Embryonic facial prominence (tissue), 1 donor: ENCODE results near the gene PRKAG2.
"Not testable (repeated sequence)": the region's sequence is repeated elsewhere in the genome, so short reads cannot be mapped to it uniquely, and the experiment has no call there.

Source experiments
- DNase-seq: peaks from one replicate; pipeline ENCODE4 v3.0.0-alpha.2; 2016; ENCODE audit errors: extremely low spot score

The PRKAG2 gene

GRCh38 chr7:151518947-151519764 is 357.8 kb downstream of the PRKAG2 start:
- not testable (repeated sequence) for DNase-seq

DNA sequence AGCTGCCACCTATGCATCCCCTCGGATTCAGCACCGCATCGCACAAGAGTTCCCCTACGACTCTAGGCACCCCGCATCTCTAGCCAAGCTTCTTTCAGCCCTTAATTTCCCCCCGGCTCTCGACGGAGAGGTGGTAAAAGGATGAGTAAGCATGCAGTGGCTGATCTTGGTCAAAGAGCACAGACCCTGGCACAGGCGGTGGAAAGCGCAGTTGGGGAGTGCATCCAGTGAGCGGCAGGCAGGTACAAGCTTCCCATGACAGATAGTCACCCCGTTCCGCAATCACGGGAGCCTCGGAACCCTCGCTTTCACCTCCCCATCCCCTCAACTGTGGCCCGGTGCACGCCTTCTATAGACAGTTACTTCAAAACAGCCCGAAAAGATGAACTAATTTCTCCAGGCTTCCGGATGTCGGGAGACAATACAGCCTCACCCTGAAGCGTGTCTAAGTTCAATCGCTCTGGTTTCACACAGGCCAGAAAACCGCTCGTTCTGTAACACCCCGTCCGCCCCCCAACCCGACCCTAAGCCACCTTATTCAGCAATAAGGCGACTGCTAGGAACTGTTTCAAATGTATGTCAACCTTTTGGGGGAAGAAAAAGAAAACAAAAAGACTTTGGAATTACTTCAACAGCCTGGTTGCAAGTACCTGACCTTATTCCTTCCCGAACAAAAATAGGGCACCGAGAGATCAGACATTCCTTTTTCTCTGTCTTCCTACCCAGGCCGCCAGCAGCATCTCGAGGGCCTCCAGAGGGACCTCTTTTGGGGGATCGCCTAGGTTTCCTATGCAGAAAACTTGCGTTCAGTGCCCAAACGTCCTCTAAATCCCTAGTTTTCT is 358.6 kb downstream of the PRKAG2 start:
- no peak for DNase-seq

DNA sequence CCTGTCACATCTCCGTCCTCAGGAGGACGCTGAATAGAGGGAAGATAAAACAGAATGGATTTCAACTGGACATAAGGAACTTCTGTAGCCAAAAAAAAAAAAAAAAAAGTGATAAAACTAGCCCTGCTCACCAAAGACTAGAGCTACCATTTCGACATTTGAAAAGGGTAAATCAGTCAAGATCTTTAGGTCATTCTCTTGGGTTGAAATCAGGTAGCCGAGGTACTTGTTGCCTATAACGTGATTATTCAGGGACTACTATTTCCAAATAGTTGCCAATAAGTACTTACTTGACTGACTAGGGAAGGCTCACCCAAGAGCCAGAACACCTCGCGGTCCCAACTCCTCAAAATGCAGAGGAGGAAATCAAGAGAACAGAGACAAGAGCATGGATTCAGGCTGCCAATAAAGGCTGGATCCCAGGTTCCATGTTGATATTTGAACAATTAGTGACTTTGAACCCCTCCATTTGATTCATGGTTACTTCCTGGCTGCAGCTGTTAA is 359.3 kb downstream of the PRKAG2 start:
- DNase-seq = no peak

- DNase-seq = no peak
Measured at GRCh38 chr7:151515276-151515565, 361.7 kb downstream of the PRKAG2 start.

- no peak for DNase-seq
Measured at GRCh38 chr7:151514461-151515275, 362.2 kb downstream of the PRKAG2 start.

DNA sequence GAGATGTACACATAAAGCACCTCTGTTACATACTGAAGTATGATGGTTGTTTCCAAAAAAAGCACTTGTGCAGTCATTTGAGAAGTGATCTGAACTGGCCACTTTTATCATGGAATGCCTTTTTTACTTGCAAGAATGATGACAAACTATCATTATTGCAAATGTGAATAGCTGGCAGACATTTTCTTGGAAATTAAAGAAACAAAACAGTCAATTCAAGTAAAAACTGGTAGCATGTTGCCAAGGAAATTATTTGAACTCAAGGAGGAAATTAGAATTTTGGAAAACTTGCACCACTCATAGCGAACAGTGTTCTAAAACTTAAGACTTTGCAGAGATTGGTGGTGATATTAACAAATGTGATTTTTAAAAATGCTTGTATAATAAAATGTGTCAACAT is 363.8 kb downstream of the PRKAG2 start:
- no peak for DNase-seq

GRCh38 chr7:151512353-151512752 is 364.6 kb downstream of the PRKAG2 start:
- no peak for DNase-seq

- DNase-seq = no peak
Measured at GRCh38 chr7:151511946-151512345, 365.0 kb downstream of the PRKAG2 start.

- DNase-seq = no peak
Measured at GRCh38 chr7:151511270-151511669, 365.6 kb downstream of the PRKAG2 start.

- no peak for DNase-seq
Measured at GRCh38 chr7:151509670-151510333, 367.1 kb downstream of the PRKAG2 start.

GRCh38 chr7:151508991-151509390 is 367.9 kb downstream of the PRKAG2 start:
- no peak for DNase-seq

DNA sequence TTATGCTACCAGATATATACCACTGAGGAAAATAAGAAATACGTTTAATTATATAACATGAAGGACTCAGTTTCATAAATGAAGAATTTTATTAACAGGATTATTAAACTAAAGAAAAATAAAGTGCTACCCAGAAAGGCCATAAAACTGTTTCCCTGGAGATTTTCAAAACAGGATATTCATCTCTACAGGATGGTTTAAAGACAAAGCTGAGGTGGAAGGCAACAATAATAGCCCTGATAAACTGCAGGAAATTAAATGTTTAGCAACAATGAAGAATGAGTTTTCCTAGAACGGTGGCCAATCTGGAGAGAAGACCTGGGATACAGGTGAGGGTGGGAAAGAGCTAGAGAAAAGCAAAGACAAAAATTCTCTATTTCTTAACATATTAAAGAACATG is 369.1 kb downstream of the PRKAG2 start:
- DNase-seq = no peak

- no peak for DNase-seq
Measured at GRCh38 chr7:151506901-151507382, 370.0 kb downstream of the PRKAG2 start.
